Fibroblast of pulmonary artery (primary cell): ENCODE measurements around the gene RBP5.

Experiments used
- DNase-seq: peaks from one replicate; pipeline ENCODE4 v3.0.0-alpha.2; 2010; ENCODE audit warnings: low read depth
- H3K4me3 ChIP-seq: replicated peaks from 2 replicates; pipeline ENCODE4 v1.5.1; 2011; ENCODE audit warnings: low read depth, mild to moderate bottlenecking, control low read depth, low read length, moderate library complexity
- CTCF ChIP-seq: IDR thresholded peaks from 2 replicates; pipeline ENCODE4 v1.5.1; 2011; ENCODE audit warnings: mild to moderate bottlenecking, control low read depth, low read length, inconsistent platforms; ENCODE audit errors: missing control alignments

RBP5 gene

DNA sequence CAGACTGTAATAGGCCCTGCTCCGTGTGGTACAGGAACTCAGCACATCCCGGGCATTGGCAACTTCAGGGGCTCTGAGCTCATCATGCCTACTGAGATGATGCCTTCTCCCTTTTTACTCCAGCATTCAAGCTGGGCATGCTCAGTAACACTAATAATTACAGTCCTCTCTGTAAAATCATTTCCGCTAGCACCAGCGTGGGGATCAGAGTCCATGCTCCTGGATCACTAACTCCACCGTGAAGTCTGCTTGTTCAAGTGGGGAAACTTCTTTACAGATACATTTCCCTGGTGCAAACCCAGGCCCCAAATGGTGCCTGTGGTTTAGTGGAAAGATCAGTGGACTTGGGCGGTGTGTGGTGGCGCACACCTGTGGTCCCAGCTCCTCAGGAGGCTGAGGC lies 18.2 kb upstream of the RBP5 start:
- H3K4me3 ChIP-seq, result no peak overlapping the region
- no peak for DNase-seq
- no peak for TF ChIP-seq CTCF

GRCh38 chr12:7146228-7146627 lies 17.5 kb upstream of the RBP5 start:
- no peak for DNase-seq
- H3K4me3 ChIP-seq, result no peak overlapping the region
- no peak for TF ChIP-seq CTCF

GRCh38 chr12:7145671-7146070 lies 17.0 kb upstream of the RBP5 start:
- no peak for DNase-seq
- no peak for TF ChIP-seq CTCF
- H3K4me3 ChIP-seq, result no peak overlapping the region

DNA sequence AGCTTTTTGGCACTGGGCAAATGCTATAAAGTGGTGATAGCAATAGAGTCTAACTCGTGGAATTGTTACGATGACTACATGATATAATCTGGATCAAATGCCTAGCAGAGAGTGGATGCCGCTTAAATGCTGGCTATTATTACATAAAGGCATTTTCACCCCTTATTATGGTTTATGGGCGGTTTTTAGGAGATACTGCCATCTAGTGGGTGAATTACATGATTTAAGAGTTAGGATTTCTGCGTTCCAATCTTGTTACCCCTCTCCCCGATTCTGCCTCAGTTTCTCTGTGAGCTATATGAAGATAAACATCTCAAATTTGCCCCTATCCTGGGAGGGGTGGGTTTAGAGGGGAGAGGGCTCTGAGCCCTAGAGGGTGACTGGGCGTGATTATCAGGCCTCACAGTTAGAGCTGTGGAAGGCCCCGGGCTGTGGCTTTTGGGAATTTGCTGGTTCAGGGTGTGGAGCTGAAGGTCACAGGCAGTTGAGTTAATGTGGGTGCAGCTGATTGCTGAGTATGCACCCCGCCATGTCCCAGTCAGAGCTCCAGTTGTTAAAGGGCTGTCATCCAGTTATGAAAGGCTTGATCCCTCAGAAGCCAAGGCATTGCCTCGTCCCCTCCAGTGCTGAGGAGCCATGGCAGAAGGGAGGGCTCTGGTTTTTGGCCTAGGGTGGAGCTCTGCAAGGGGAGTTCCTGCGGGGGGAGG lies 15.9 kb upstream of the RBP5 start:
- peak; percentile 61 for DNase-seq
- H3K4me3 ChIP-seq, result no peak overlapping the region
- peak; percentile 53 for TF ChIP-seq CTCF

GRCh38 chr12:7143564-7143963 lies 14.9 kb upstream of the RBP5 start:
- DNase-seq, result no peak
- TF ChIP-seq CTCF, result no peak
- H3K4me3 ChIP-seq, result no peak overlapping the region

DNA sequence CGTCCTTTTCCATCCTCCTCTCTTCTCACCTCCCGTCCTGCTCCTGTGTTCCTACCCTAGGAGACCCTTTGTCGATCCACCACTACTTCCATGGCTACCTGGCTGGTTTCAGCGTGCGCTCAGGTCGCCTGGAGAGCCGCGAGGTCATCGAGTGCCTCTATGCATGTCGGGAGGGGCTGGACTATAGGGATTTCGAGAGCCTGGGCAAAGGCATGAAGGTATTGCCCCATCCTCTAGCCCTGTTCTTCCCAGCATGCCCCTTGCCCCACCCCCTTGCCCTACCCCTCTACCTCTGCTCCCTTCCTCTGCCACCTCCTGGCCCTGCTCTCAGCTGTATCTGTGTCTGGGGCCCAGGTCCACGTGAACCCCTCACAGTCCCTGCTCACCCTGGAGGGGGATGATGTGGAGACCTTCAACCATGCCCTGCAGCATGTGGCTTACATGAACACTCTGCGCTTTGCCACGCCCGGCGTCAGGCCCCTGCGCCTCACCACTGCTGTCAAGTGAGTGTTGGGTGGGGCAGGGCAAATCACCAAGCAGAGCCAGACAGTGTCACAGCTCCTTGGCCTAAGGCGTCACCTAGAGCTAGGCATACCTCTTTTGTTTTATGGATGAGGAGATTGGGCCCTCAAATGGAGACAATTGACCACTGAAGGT lies 14.2 kb upstream of the RBP5 start:
- TF ChIP-seq CTCF, result no peak
- no peak overlapping the region for H3K4me3 ChIP-seq
- DNase-seq, result no peak
